ENCODE measurements around the gene SNCB. TPM values are rescaled to one million over a fixed set of nuclear protein-coding genes. Genes with fewer than 3 reads are reported as not detected.

SNCB gene
- total RNA-seq, 1 donor from 2014 or later, result not detected

GRCh38 chr5:176640616-176641015 lies 10.3 kb upstream of the SNCB start:
- H3K27ac Mint-ChIP-seq, result no peak overlapping the region
- H3K4me1 Mint-ChIP-seq, result peaks cover 22% of the 10 kb centered on the region
- no peaks in the 10 kb centered on the region for H3K9me3 Mint-ChIP-seq

GRCh38 chr5:176639981-176640380 lies 9.6 kb upstream of the SNCB start:
- H3K27ac ChIP-seq, result no peak overlapping the region
- no peak overlapping the region for H3K4me3 ChIP-seq
- no peak overlapping the region for H3K4me2 ChIP-seq
- Mint-ChIP-seq H3K4me3 (no peak overlapping the region), H3K27ac (no peak overlapping the region), H3K4me1 (peaks cover 26% of the 10 kb centered on the region), H3K36me3 (no peaks in the 10 kb centered on the region), H3K27me3 (ENCODE audit: insufficient read depth, low read depth) (peaks cover 23% of the 10 kb centered on the region), H3K9me3 (no peaks in the 10 kb centered on the region)
- H3K27me3 ChIP-seq, result no peaks in the 10 kb centered on the region
- no peak for DNase-seq (ENCODE audit: low spot score)
- peaks cover 19% of the 10 kb centered on the region for H3K4me1 ChIP-seq
- H3K79me2 ChIP-seq (ENCODE audit: low read depth), result no peaks in the 10 kb centered on the region
- H3K9me3 ChIP-seq (ENCODE audit: low read depth), result no peaks in the 10 kb centered on the region
- H2AFZ ChIP-seq (replicated peaks), result no peak overlapping the region
- no peaks in the 10 kb centered on the region for H4K20me1 ChIP-seq (ENCODE audit: low read depth)
- H3F3A ChIP-seq (ENCODE audit: low read depth), result peaks cover 35% of the 10 kb centered on the region
- no peak overlapping the region for H3K9ac ChIP-seq
- no peaks in the 10 kb centered on the region for H3K36me3 ChIP-seq
- no peak for TF ChIP-seq CTCF (IDR thresholded peaks at IDR 0.05)
- TF ChIP-seq EZH2phosphoT487 (IDR thresholded peaks at IDR 0.05), result no peak
- TF ChIP-seq EZH2 (IDR thresholded peaks at IDR 0.05), result no peak

More at GRCh38 chr5:176640616-176641015, 10.3 kb upstream of the SNCB start:
- no peak overlapping the region for H3K9ac ChIP-seq
- H3K4me3 Mint-ChIP-seq, result no peak overlapping the region
- no peaks in the 10 kb centered on the region for H3K79me2 ChIP-seq (ENCODE audit: low read depth)
- no peak overlapping the region for H2AFZ ChIP-seq (replicated peaks)
- no peaks in the 10 kb centered on the region for H3K36me3 ChIP-seq
- no peaks in the 10 kb centered on the region for H3K9me3 ChIP-seq (ENCODE audit: low read depth)
- peaks cover 29% of the 10 kb centered on the region for H3F3A ChIP-seq (ENCODE audit: low read depth)
- peaks cover 23% of the 10 kb centered on the region for H3K27me3 Mint-ChIP-seq (ENCODE audit: insufficient read depth, low read depth)
- peaks cover 19% of the 10 kb centered on the region for H3K4me1 ChIP-seq
- H3K36me3 Mint-ChIP-seq, result no peaks in the 10 kb centered on the region
- H3K27ac ChIP-seq, result no peak overlapping the region
- no peaks in the 10 kb centered on the region for H4K20me1 ChIP-seq (ENCODE audit: low read depth)
- H3K27me3 ChIP-seq, result no peaks in the 10 kb centered on the region
- TF ChIP-seq EZH2phosphoT487 (IDR thresholded peaks at IDR 0.05), result no peak
- TF ChIP-seq EZH2 (IDR thresholded peaks at IDR 0.05), result no peak
- no peak for TF ChIP-seq CTCF (IDR thresholded peaks at IDR 0.05)
- no peak overlapping the region for H3K4me2 ChIP-seq
- DNase-seq (ENCODE audit: low spot score), result no peak
- no peak overlapping the region for H3K4me3 ChIP-seq

- H3K9ac ChIP-seq, result no peak overlapping the region
Observed at GRCh38 chr5:176639208-176639607, 8.9 kb upstream of the SNCB start.

More at GRCh38 chr5:176639208-176639607, 8.9 kb upstream of the SNCB start:
- Mint-ChIP-seq H3K27me3 (ENCODE audit: insufficient read depth, low read depth) (peaks cover 22% of the 10 kb centered on the region), H3K36me3 (no peaks in the 10 kb centered on the region), H3K4me1 (peaks cover 23% of the 10 kb centered on the region), H3K4me3 (no peak overlapping the region), H3K27ac (no peak overlapping the region), H3K9me3 (no peaks in the 10 kb centered on the region)
- Histone ChIP-seq H3K9me3 (ENCODE audit: low read depth) (no peaks in the 10 kb centered on the region), H3K27ac (no peak overlapping the region), H4K20me1 (ENCODE audit: low read depth) (no peaks in the 10 kb centered on the region), H3K4me3 (no peak overlapping the region), H3F3A (ENCODE audit: low read depth) (peaks cover 31% of the 10 kb centered on the region), H3K4me1 (peaks cover 12% of the 10 kb centered on the region), H3K36me3 (no peaks in the 10 kb centered on the region), H3K4me2 (no peak overlapping the region), H3K27me3 (peaks cover 1% of the 10 kb centered on the region), H3K79me2 (ENCODE audit: low read depth) (no peaks in the 10 kb centered on the region), H2AFZ (replicated peaks) (no peak overlapping the region)
- TF ChIP-seq EZH2 (IDR thresholded peaks at IDR 0.05) (no peak), EZH2phosphoT487 (IDR thresholded peaks at IDR 0.05) (no peak), CTCF (IDR thresholded peaks at IDR 0.05) (no peak)
- DNase-seq (ENCODE audit: low spot score), result no peak
